Measurements from ENCODE around the gene EIF3L. TPM values are rescaled to one million over a fixed set of nuclear protein-coding genes. Genes with fewer than 3 reads are reported as not detected.

The EIF3L gene
- total and polyA plus RNA-seq, 2 of the 8 experiments (the other 6 are each of a cell fraction or from before 2014, with no cell fraction given), result 639 to 886 TPM

DNA sequence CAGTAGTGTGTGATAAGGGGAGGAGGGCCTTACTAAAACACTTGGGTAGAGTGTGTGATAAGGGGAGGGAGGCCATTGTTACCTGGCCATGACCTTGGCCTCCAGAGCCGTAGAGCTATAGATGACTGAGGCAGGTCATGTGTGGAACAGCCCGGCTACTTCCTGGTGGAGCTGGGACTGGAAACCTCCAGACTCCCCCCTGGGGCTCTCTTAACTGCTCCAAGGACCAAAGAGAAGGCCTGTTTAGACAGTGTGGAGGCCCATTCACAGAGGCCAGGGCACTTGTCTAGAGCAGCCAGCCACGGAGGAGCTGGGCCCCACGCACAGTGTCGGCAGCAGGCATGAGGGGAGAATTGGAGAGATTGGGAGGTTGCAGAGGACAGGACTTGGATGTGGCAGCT, 44.4 kb downstream of the EIF3L start:
- Histone ChIP-seq H3K56ac (replicated peaks; ENCODE audit: insufficient read length, low read depth, low read length) (peak overlapping the region; percentile 2), H3K4ac (replicated peaks; ENCODE audit: insufficient read length, low read depth, low read length) (no peak overlapping the region), H3K27me3 (replicated peaks in 1 of 4; ENCODE audit: control insufficient read depth in 3 of 4, extremely low read depth in 1 of 4, insufficient read depth in 3 of 4, low read length in 3 of 4) (no peaks in the 10 kb centered on the region), H4K5ac (ENCODE audit: insufficient read length, low read depth, low read length) (no peak overlapping the region), H4K20me1 (replicated peaks in 1 of 2; ENCODE audit: control insufficient read depth in 1 of 2, insufficient read depth in 2 of 2, low read length in 2 of 2) (no peaks in the 10 kb centered on the region), H3K4me1 (replicated peaks in 1 of 4; ENCODE audit: control insufficient read depth in 3 of 4, insufficient read depth in 4 of 4, low read length in 3 of 4) (peaks cover 14 to 21% (median 17%) of the 10 kb centered on the region in 4 experiments), H2BK15ac (ENCODE audit: low read length) (peak overlapping the region; percentile 65; the same call in 1 of the 2 replicates), H3K36me3 (ENCODE audit: control insufficient read depth in 2 of 4, insufficient read depth in 4 of 4, low read length in 3 of 4) (peaks cover 7 to 19% (median 13%) of the 10 kb centered on the region in 4 experiments), H4K8ac (ENCODE audit: extremely low read depth, insufficient read depth, low read length) (no peak overlapping the region), H2BK20ac (ENCODE audit: low read length) (no peak overlapping the region), H3K14ac (ENCODE audit: insufficient read length) (no peak overlapping the region), H4K91ac (replicated peaks; ENCODE audit: insufficient read length, low read length) (no peak overlapping the region), H2BK5ac (ENCODE audit: low read depth, low read length) (peak overlapping the region; percentile 61; the same call in 1 of the 2 replicates), H3K4me3 (ENCODE audit: extremely low read depth in 1 of 4, insufficient read depth in 2 of 4, low read depth in 3 of 4, low read length in 4 of 4) (no peak overlapping the region), H3K79me1 (ENCODE audit: low read depth, low read length) (no peaks in the 10 kb centered on the region; the same call in 1 of the 2 replicates), H3K27ac (ENCODE audit: low read depth, low read length) (no peak overlapping the region), H2AFZ (ENCODE audit: low read length) (no peak overlapping the region), H3K23ac (ENCODE audit: insufficient read length) (no peak overlapping the region), H3K4me2 (ENCODE audit: insufficient read depth in 1 of 2, low read depth in 2 of 2, low read length in 2 of 2) (no peak overlapping the region), H2AK5ac (ENCODE audit: low read depth, low read length) (no peak overlapping the region), H3K18ac (ENCODE audit: extremely low read depth, low read length) (no peak overlapping the region), H2BK120ac (replicated peaks; ENCODE audit: low read depth, low read length) (no peak overlapping the region), H2BK12ac (ENCODE audit: low read depth, low read length) (no peak overlapping the region), H3K23me2 (ENCODE audit: low read depth, low read length) (no peaks in the 10 kb centered on the region), H3K9ac (replicated peaks in 1 of 4; ENCODE audit: extremely low read depth in 1 of 4, low read depth in 3 of 4, low read length in 3 of 4) (no peak overlapping the region), H3K79me2 (ENCODE audit: control insufficient read depth in 1 of 2, insufficient read depth in 2 of 2, low read length in 2 of 2) (no peaks in the 10 kb centered on the region), H3K9me3 (ENCODE audit: insufficient read depth in 2 of 2, low read depth in 1 of 2, low read length in 1 of 2) (no peaks in the 10 kb centered on the region)
- DNase-seq (ENCODE audit: low read depth in 1 of 2, low spot score in 2 of 2) (no peak), FAIRE-seq (no peak)
- 96% methylated on average over 5 of the region's 5 CpGs; no CpG with 5 or more reads in 1 of the 2 experiments for WGBS, 2 experiments (ENCODE audit: extremely low coverage in 1 of 2, insufficient coverage in 1 of 2, insufficient read length in 1 of 2, insufficient replicate concordance in 2 of 2, low coverage in 1 of 2, low lambda C conversion rate in 2 of 2, missing lambda C conversion rate in 1 of 2)
- ChIA-PET CTCF (ENCODE audit: partially characterized antibody) (interaction anchor here (0.6 to 15.4 kb wide), 4 partner anchors 13 to 73 kb away, joined by 3 to 158 read pairs (median 9); partner anchors contain the start of gene MICALL1), POLR2A (ENCODE audit: partially characterized antibody) (interaction anchor here (0.9 to 9.8 kb wide), 12 partner anchors 9 to 212 kb away, joined by 3 to 150 read pairs (median 4); partner anchors contain the start of gene MICALL1)
- TF ChIP-seq POLR2AphosphoS5 (IDR thresholded peaks at IDR 0.05; ENCODE audit: low read depth, low read length), result peak; percentile 46; the same call in 1 of the 2 replicates
- TF ChIP-seq SAP30 (IDR thresholded peaks at IDR 0.05; ENCODE audit: insufficient read depth, insufficient replicate concordance, low read length), result no peak
